NCI-H526 (cell line): Measurements from ENCODE around the gene TXNRD2.
A peak's percentile ranks its signal among the peaks of the same experiment; 100 is the strongest.

Experiments
- DNase-seq, 2 experiments: peaks; one replicate each; lab custom pipeline; 2025; lab: John Stamatoyannopoulos, UW

TXNRD2 gene

DNA sequence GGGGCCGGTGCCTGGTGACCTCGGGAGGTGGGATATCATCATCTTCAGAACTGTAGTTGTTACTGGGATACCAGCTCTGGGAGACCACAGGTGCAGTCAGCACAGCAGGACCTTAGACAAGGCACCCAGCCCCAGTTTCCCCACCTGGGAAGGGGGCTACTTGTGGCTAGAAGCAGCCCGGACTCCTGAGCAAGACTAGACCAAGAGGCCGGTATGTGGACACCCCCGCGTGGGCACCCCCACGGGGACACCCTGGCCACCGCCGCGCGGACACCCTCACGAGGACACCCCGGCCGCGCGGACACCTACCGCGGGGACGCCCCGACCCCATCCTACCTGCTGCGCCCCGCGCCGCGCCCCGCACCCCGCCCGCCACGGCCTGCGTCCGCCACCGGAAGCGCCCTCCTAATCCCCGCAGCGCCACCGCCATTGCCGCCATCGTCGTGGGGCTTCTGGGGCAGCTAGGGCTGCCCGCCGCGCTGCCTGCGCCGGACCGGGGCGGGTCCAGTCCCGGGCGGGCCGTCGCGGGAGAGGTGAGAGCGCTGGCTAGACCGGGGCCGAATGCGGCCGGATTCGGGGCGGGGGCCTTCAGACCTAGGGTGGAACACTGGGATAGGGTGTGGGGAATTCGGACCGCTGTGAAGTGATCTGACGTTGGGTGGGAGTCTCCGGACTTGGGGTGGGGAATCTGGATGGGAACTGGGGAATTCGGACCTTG lies at the start of gene TXNRD2, which contains the start of gene COMT:
TXNRD2 (minus strand) TSS at position 454 of the 718 bp plus-strand sequence; CDS start at position 439, 15 bp downstream.
COMT (plus strand) TSS at position 408 of the 718 bp plus-strand sequence. CDS start 20,755 bp downstream, outside the sequence.
- DNase-seq, result peak in 1 of 2 experiments; percentile 72

DNA sequence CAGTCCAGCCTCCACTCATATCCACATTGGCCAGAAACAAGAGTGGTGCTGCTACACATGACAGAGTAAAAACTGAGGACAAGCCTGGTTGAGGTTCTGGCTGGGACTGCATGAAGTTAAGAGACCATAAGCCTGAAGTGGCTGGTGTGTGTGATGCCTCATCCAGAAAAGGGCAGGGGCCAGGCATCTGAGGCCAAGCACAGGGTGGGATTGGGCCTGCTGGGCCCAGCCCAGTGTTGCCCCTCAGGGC lies 49.7 kb upstream of the TXNRD2 start:
- no peak for DNase-seq

DNA sequence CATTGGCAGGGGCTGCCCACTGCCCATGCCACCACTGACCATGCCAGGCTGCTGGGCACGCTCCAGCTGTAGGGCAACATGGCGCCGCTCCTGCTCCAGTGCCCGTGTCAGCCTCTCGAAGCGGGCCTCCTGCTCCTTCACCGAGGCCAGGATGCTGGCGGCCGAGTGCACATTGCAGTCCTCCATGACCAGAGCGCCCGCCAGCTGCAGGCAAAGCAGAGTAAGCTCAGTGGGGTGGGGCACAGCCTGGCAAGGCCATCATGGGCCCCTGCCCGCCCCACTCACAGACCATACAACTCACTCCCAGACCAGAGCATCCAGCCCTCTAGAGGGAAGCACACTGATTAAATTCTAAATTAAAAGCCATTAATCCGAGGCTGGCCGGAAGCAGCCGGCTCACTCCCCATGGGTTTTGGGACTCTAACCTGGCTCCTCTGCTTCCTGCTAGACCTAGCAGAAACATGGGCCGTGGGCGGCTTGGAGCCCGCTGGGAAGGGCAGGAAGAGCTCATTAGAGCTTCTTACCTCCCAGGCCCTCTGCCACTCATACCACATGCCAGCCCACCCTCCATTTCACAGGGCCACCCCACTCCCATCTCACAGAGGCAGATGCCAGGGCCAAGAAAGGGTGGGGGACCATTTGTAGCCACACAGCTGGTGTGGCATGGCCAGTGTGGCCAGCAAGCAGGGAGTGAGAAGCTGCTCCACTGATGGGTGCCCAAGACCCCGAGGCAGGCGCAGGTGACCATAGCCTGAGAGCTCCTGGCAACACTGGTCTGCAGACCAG lies 49.2 kb upstream of the TXNRD2 start:
- no peak for DNase-seq

DNA sequence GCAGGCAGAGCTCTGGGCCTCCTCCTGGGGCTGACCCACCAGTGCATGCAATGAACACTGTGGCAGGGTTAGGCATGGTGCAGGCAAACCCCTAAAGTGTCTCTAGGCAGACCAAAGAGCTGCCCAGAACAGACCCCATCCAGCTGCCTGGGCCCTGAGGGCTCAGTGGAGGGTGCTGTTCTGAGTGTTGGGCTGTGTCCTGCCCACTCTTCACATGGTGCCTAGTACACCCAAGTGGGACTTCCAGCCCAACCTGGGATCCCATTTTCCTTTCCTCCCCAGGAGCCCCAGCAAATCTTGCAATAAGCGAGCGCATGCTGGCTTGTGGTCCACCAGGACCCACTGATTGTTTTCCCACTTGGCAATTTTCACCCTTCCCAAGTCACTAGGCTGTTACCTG lies 48.6 kb upstream of the TXNRD2 start:
- DNase-seq, result no peak

DNA sequence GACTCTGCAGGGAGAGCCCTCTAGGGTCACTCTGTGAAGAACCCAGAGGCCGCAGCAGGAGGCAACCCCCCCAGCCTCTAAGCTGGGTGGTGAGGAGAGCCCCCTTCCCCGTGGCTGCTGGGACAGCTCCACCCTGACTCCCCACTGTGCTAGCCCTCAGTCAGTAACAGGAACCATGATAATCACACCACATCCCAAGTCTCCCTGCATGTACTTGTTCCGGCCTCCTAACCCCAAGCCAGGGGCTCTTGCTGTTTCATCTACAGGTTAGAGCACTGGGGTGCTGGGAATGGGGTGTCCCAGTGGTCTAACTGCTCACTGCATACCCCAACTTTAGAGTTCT lies 48.1 kb upstream of the TXNRD2 start:
- no peak for DNase-seq

DNA sequence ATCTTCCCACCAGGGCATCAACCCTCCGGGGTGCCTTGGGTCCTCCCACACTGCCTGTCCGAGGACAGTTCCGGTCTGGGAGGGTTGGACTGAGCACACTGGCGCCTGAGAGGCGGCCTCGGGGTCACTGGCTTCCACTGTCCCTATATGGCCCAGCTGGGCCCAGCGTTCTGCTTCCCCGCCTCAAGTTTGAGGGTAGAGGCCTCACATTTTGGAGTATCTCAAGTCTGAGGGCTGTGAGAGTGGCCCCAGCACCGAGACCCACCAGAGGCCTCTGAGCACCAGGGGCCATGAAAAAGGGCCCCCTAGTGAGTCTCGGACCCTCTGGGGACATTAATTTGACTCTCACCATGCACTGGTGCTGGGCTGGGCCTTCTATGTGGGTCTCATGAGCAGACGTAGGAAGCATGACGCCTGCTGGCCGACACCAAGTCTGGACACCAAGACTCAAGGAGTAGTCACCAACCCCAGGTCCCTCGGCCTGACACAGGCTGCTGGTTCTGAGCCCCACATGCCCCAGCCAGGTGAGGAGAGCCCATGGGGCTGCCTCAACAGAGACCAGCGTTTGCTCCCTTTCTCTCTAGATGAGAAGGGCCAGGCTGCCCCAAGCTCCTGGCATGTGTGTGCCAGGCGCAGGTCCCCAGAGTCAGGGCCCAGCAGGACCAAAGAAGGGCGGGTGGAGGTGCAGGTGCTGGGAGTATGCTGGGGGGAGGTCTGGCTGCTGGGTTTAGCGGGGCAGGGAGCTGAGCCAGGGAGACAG lies 47.5 kb upstream of the TXNRD2 start:
- DNase-seq, result no peak

DNA sequence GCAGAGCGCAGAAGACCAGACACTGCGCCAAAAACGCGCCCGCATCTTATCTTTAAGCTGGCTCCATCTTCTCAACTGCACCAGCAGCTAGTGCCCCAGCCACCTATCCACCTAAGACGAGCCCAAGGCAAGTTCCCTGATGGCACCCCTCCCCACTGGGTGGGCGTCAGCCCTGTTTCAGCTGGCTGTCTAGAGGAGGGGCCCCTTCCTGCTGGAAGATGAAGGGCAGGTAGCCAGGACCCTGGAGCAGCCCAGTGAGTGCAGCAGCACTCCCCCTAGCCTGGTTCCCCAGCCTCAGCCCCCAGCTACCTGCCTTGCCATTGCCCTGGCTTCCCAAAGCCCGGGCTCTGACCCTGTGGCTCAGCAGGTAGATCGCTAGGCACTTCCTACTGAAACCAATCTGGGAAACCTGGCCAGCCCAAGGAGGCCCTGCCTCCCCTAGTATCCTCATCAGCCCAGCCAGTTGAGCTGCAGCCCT lies 46.8 kb upstream of the TXNRD2 start:
- DNase-seq, result no peak

DNA sequence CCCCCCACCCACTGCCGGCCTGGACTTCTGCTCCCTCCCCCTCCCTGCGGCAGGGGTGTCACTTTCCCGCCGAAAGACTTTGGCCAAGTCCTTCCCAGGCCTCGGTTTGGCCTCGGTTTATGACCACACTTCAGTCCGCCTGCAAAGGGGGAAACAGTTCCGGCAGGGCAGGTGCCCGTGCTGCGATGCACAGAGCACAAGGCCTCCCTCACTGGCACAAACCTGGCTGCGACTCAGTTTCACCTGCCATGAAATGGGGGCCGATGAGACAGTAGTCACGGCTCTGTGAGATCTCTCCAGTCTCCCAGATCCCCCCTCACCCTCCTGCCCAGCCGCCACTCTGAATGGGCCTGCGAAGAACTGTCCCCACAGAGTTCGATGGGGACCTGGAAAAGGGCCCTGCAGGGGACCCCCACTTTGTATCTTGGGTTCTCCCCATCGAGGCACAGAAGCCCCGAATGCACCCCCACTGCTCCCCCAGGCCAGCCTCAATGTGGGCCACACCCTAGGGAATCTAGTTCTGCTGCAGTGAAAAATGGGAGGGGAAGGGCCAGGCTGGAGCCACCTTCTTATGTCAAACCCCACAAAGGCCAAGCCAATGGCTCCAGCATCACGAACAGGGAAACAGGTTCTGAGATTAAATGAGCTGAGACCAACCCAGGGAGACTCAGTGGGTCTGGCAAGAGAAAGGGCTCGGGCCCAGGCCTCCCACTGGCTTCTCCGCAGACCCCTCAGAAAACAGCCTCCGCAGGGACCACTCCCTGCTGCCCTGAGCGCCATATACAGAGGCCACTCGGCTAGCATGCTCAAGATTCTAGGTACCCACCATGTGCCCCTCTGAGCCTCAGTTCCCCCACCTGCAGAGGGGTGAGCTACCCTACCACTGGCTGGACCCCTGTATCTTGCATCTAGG lies 46.0 kb upstream of the TXNRD2 start:
- no peak for DNase-seq

DNA sequence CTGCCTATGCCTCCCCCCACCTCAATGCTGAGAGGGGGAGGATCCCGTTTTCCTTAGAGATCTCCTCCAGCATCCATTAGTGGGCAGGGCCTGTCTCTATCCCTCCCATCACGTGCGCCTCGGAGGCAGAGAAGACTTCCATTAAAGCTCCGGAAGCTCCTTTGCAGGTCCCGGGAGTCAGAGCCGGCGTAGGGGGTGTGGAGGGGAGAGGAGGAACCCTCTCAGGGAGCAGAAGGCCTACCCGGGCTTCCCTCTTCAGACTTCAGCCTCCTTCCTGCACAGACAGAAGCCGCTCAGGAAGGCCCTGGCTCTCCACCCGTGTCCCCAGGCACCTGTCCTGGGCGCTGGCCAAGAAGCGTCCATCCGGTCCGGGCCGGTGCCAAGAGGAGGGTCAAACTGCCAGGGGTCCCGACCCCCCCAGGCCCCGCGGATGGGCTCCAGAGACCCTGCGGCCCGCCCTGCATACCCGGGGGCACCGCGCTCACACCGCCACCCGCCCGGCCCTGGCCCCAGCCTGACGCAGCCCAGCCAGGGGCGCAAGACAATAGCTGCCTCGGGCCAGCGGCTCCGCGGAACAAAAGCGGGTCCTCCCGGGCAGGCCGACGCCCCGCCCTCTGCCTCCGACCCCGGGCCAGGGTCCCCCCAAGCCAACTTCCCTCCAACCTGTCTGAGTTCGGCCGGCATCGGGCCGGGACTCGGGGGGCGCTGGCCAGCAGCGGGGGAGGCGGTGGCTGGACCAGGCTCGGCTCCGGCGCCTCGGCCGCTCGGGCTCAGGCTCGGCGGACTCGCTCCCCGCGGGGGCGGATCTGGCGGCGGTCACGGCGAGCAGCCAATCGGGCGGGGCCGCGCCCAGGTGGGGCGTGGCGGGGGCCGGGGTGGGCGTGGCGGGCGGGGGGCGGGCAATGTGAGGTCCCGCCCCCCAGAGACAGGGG lies 45.1 kb upstream of the TXNRD2 start:
- DNase-seq, result peak; percentile 24 to 67

DNA sequence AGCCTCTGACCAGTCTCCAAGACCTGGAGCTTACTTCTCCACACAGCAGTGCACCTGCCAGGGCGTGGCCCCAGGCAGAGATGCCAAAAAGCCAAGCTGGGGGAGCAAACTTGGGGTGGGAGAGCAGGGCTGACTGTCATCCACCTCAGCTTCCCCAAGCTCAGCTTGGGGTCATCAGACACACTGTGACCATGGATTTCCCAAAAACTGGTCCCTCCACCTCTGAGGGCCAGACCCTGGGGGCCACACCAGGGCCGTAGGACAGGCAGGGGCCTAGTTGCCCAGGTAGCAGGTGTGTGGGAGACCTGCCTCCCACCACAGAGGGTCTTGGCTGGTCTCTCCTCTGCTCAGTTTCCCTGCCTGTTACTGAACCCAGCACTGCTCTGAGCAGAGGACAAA lies 44.4 kb upstream of the TXNRD2 start:
- DNase-seq, result no peak

DNA sequence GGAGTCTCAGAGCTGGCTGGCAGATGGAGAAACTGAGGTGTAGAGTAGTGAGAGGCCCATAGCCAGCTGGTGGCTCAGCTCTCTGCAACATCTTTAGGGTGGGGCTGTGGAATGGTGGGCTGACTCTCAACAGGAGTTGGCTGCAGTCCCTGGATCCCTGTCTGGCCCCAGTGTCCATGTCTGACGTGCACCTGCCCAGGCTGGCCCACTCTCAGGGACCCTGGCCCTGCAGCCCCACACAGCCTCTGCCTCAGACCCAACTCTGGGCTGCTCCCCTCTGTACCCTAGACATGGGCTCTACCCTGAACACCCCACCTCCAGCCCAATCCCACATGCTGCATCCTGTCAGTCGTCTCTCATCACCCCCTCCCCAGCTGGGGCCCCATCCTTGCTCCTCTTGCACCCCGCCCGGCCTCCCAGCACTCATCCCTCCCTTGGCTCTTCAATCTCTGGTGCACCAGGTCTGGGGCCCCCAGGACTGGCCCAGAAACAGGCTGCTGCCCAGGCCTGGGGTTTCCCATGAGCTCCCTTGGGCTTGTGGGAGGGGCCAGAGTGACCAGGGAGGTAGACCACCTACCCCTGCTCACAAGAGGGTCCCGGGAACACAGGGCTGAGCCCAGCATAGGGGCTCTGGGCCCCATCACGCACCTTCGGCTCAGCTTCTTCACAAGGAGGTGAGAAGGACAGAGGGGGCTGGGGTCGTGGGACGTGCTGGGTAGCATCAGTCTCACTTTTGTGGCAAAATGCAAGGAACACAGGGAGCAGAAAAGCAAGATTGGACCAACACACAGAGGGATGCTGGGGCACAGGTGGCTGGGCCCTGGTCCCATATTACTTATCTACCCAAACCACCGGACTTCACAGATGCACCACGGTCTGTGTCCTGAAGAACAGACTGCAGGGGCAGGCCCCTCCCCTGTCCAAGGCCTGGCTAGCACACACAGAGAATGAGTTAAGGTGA lies 43.5 kb upstream of the TXNRD2 start:
- no peak for DNase-seq

DNA sequence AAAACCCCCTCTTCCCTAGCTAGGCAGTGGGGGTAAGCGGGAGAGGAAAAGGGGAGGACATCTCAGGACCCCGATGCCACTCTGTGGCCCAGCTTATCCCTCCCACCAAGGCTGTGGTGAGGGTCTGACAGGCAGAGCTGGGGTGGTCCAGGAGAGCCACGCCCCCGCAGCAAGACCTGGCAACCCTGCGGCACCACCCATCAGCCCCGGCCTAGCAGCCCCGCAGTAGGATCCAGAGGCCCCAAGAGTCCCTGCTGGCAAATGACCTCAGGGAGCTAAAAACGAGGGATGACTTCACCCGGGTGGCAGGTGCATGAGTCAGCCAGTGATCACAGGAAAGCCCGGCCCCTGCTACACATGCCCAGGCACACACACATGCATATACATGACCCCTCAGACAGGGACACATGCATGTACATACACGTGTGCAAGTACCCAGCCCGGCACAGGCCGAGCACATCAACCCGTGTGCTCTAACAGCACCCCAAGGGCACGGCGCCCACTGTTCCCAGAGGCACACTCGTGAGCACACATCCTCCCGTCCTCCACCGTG lies 42.7 kb upstream of the TXNRD2 start:
- DNase-seq, result no peak

DNA sequence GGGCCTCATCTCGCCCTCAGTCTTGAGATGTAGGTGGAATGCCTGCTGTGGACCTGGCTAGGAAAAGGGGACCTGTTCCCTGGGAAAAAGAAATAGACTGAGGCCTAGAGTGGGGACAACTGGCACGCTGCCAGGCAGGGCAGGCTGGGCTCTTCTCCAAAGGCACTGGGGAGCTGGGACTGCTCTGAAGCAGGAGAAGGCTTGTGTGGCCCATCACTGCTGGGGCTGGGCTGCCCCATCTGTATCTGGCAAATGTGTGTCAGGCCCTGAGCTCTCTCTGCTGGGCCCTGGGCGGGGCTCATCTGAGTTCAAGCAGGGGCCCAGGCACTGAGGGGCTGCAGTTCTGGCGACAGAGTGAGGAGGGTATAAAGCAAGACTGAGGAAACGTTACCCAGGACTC lies 42.1 kb upstream of the TXNRD2 start:
- DNase-seq, result no peak

DNA sequence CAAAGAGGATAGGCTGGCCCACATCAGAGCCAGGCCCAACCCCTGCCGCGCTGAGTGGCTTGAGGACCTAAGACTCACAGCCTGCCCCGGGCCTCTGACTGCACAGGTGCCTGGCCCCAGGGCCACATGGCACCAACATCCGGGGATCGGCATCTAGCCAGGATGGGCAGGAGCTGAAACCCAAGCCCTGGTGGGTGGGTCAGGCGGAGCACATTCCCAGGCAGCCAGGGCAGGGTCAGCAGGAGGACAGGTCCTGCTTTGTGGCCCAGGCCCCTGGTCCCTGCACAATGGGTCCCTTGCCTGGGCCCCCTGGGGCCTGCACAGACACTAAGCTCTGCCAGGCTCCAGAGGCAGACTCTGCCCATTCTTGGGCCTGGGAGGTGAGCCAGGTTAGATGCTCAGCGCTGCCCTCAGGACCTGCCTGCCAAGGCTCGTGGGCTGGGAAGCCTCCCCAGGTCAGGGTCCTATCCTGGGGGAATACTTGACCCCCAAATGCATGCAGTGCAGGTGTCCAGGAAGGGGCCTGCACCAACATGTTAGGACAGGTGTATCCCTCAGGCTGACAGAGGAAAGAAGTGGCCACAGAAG lies 41.5 kb upstream of the TXNRD2 start:
- no peak for DNase-seq

DNA sequence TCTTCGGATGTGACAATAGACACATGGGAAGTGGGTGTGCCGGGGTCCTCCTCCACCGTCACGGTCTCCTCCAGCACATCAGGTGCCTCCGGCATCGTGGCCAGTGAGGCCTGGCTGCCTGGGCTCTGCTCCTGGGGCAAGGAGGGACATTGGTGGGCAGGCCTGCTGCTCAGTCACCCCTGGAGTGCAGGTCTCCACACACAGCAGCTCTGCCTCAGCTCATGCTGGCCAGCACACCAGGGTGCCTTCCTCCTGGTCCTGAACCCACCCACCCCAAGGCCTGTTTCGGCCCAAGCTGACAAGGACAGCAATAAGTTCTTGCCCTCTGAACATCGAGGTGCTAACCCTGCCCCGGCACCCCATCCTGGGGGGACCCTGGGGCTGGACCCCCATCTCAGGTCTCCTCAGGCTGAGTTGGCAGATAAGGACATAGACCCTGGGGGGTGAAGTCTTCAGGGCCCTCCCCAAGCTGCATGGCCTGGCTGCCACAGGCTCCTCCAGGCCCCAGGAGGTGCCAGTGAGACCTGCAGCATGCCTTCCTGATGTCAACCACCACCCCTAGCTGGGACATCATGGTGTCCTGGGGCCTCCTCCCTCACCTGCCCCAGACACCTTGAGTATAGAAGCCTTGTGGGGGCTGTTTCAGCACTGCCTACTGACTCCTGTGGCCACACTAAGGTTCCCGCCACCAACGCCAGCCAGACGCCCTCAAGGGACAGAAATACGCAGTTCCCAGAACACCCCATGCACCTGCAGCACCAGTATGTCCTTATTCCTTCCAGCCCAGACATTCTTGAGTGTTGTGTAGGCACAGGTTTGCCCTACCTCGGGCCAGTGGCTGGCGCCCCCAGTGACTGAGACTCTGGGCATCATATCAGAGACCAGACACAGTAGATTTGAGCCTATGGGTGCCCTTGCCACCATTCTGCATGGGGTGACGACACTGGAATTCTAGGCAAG lies 40.6 kb upstream of the TXNRD2 start:
- DNase-seq, result no peak

DNA sequence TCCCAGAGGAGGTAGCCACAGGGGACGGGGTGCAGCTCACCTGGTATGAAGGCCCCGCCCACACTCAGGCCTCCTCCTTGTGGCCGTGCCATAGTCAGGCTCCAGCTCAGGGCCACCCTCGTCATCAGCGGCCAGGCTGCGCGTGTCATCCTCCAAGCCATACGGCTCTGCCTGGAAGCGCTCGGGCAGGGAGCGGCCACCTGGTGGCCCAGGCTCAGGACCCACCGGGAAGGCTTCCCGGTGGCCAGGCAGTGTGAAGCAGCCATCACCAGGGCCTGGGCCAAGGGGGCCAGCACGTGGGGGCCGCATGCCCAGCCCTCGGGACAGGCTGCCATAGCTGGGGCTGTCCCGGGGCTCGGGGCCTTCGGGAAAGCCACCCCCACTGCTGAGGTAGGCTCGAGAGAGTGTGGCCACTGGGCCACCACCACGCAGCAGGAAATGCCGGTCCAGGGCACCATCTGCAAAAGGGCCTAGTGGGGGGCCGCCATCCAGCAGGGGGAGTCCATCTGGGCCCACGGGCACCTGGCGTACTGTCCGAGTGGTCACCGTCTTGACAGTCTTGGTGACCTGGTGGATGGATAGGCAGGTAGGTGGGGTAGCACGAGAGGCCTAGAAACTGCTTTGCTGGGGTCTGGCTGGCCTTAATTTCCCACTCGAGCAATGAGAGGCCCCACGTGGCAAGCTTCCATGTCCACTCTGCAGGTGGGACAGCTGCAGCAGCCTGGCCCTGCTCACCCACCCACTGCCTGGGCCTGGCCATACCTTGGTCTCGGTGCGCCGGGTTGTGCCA lies 39.7 kb upstream of the TXNRD2 start:
- no peak for DNase-seq

DNA sequence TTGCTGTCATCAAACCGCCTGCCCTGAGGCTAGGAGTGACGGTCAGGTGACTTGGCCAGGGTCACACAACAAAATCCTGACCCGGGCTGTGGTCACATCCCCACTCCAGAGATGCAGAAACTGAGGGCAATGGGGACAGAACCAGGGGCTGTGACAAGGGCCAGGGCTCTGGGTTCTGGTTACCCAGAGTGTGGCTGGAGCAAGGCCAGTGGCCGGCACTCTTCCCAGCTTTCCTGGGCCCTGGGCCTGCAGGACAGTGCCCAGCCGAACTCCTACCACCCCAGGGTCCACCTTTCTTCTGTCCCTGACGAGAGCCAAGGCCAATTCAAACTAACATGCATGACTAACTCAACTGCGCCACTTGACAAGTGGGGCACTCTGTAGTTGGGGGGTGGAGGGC lies 39.1 kb upstream of the TXNRD2 start:
- no peak for DNase-seq
